Left cardiac atrium (tissue), 4 donors: ENCODE results near the gene MRPL10. TPM values are rescaled to one million over a fixed set of nuclear protein-coding genes. Genes with fewer than 3 reads are reported as not detected.

ENCODE experiments used
- ATAC-seq, 2 donors: fragments of 200-7000 bp; cut with Tn5 transposase; one replicate each; pipeline ENCODE4 v1.9.1; 2020; ENCODE audit warnings: mild to moderate bottlenecking in 2 of 2, moderate library complexity in 2 of 2
- DNase-seq: peaks from one replicate; pipeline ENCODE4 v3.0.0-alpha.2; 2020
- intact Hi-C, 2 donors: fragments of 100-400 bp; cut with DNase I; formaldehyde crosslinking; loops; one replicate each; pipeline versions ENCODE4 v1.14.1 to v1.15.1; 2022 to 2023
- long read RNA-seq: library from polyadenylated mRNA; unstranded; transcript quantifications from one replicate; pipeline ENCODE4 v2.0.0, GENCODE V29; 2021
- total RNA-seq, 2 donors: library from RNA; stranded (reverse); fragmentation: NEBNext Ultra II Directional; extraction: Animal tissue kit (Norgen Biotek cat#: 25700); gene quantifications; one replicate each; pipeline ENCODE4 v1.2.1, GENCODE V29; 2021
- donor health status: DM: no; HTN: yes; CAD: no.
- donor health status: DM: no; HTN: yes; CAD: no; lungs with severe emphysema.
- donor health status: DM: yes; HTN: yes; CAD: no.
- donor health status: Dilated cardiomyopathy.

MRPL10 gene
- total RNA-seq: 10 to 100 TPM; 33.9 to 38.8 TPM
- long read RNA-seq, transcript MRPL10-203 (6 exons, 1,622 nt): minor isoform, 5 of 59 reads
- long read RNA-seq, transcript MRPL10-202 (5 exons, 1,725 nt): major isoform, 20 of 59 reads
- long read RNA-seq, partial matches to known transcripts: 33 of 59 reads
- long read RNA-seq, other reads (novel, unspliced or antisense): 1 of 59 reads

GRCh38 chr17:47831003-47831933 is at the start of gene MRPL10, which contains the start of gene LRRC46:
Gene MRPL10 (minus strand): TSS chr17:47831541. CDS start chr17:47831511, 30 bp downstream.
Gene LRRC46 (plus strand): TSS chr17:47831670. CDS start chr17:47831990, 320 bp downstream.
- DNase-seq: peak; percentile 95
- peak; percentile 96 for ATAC-seq
- intact Hi-C loops: no loop called here

- DNase-seq (no peak), ATAC-seq (no peak)
- intact Hi-C loops: no loop called here
Observed at GRCh38 chr17:47879776-47880454, 48.6 kb upstream of the MRPL10 start.

GRCh38 chr17:47879028-47879585 is 47.8 kb upstream of the MRPL10 start:
- intact Hi-C loops: no loop called here
- DNase-seq: no peak
- ATAC-seq: no peak

GRCh38 chr17:47878203-47879027 is 47.1 kb upstream of the MRPL10 start:
- intact Hi-C loops: no loop called here
- no peak for DNase-seq
- ATAC-seq: no peak

- DNase-seq: no peak
- intact Hi-C loops: no loop called here
- no peak for ATAC-seq
Observed at GRCh38 chr17:47877368-47878034, 46.2 kb upstream of the MRPL10 start.

GRCh38 chr17:47875011-47875985 is 44.0 kb upstream of the MRPL10 start:
- intact Hi-C loops: no loop called here
- ATAC-seq: no peak
- DNase-seq: no peak

GRCh38 chr17:47873200-47874090 is 42.1 kb upstream of the MRPL10 start:
- no peak for DNase-seq
- ATAC-seq: no peak
- intact Hi-C loops: no loop called here

- no peak for ATAC-seq
- intact Hi-C loops: no loop called here
- no peak for DNase-seq
Observed at GRCh38 chr17:47872651-47873161, 41.4 kb upstream of the MRPL10 start.

GRCh38 chr17:47872019-47872650 is 40.8 kb upstream of the MRPL10 start:
- intact Hi-C loops: no loop called here
- DNase-seq (no peak), ATAC-seq (peak in 1 of 2 donors; percentile 36)

- DNase-seq (no peak), ATAC-seq (no peak)
- intact Hi-C loops: no loop called here
Observed at GRCh38 chr17:47871048-47871447, 39.7 kb upstream of the MRPL10 start.

GRCh38 chr17:47870056-47870455 is 38.7 kb upstream of the MRPL10 start:
- intact Hi-C loops: no loop called here
- ATAC-seq (no peak), DNase-seq (no peak)

- intact Hi-C loops: no loop called here
- ATAC-seq: no peak
Observed at GRCh38 chr17:47869114-47869513, 37.8 kb upstream of the MRPL10 start.

GRCh38 chr17:47867813-47868533 is 36.6 kb upstream of the MRPL10 start:
- DNase-seq (no peak), ATAC-seq (no peak)
- intact Hi-C loops: no loop called here

More at GRCh38 chr17:47869114-47869513, 37.8 kb upstream of the MRPL10 start:
- DNase-seq: no peak

GRCh38 chr17:47866941-47867340 is 35.6 kb upstream of the MRPL10 start:
- ATAC-seq (peak; percentile 23 to 60), DNase-seq (peak; percentile 47)
- intact Hi-C loops: no loop called here

GRCh38 chr17:47864791-47865216 is 33.5 kb upstream of the MRPL10 start:
- no peak for DNase-seq
- intact Hi-C loops: no loop called here
- no peak for ATAC-seq
